ENCODE data around the gene SMYD5.

GRCh38 chr2:73217826-73218225, 3.8 kb downstream of the SMYD5 start:
- TF ChIP-seq CTCF (IDR thresholded peaks at IDR 0.05) (no peak), POLR2A (IDR thresholded peaks at IDR 0.05) (no peak), POLR2AphosphoS5 (IDR thresholded peaks at IDR 0.05) (no peak), EP300 (IDR thresholded peaks at IDR 0.05) (no peak)
